Caco-2 (cell line): ENCODE results near the gene MT2A. TPM values are rescaled to one million over a fixed set of nuclear protein-coding genes. Genes with fewer than 3 reads are reported as not detected.

ENCODE experiments used
- BruUV-seq: library from RNA; stranded (reverse); fragments of 400-500 nt; replicated peaks from 2 replicates; lab custom pipeline; 2021; lab: Mats Ljungman, UMichigan
- CTCF ChIA-PET: fragments of 300-600 bp; sonication (Branson Sonifier 250); formaldehyde crosslinking; loops from one replicate; lab custom pipeline; 2022; ENCODE audit warnings: antibody characterized with exemption; lab: Charles Lee
- POLR2A ChIA-PET: fragments of 300-600 bp; sonication (Branson Sonifier 250); formaldehyde crosslinking; loops from one replicate; lab custom pipeline; 2022; ENCODE audit warnings: antibody characterized with exemption; lab: Charles Lee
- DNase-seq, 2 experiments: peaks; one replicate each; pipeline versions ENCODE4 v3.0.0 to v3.0.0-alpha.2; 2020 to 2022
- H3K27me3 ChIP-seq: replicated peaks from 2 replicates; pipeline ENCODE4 v1.6.0; 2011; ENCODE audit warnings: low read length; ENCODE audit not compliant: control insufficient read depth, insufficient read depth
- H3K36me3 ChIP-seq: 2 replicates; pipeline ENCODE4 v1.5.1; 2011; ENCODE audit warnings: low read length; ENCODE audit not compliant: control insufficient read depth, insufficient read depth
- H3K4me1 ChIP-seq: fragments of 250-450 bp; sonication (Bioruptor Pico); 2 replicates; pipeline ENCODE4 v1.5.1; 2020; ENCODE audit warnings: mild to moderate bottlenecking
- H3K4me3 ChIP-seq: 2 replicates; pipeline ENCODE4 v1.5.1; 2011; ENCODE audit warnings: low read depth, mild to moderate bottlenecking, control low read depth, low read length
- H3K9me3 ChIP-seq: fragments of 250-450 bp; sonication (Bioruptor Pico); 2 replicates; pipeline ENCODE4 v1.5.1; 2020; ENCODE audit warnings: mild to moderate bottlenecking, moderate library complexity
- H3K27ac Mint-ChIP-seq: one replicate; pipeline ENCODE4 v1.8.0; 2022; ENCODE audit warnings: mixed read lengths; ENCODE audit not compliant: unreplicated experiment
- H3K27me3 Mint-ChIP-seq: one replicate; pipeline ENCODE4 v1.8.0; 2022; ENCODE audit warnings: mixed read lengths; ENCODE audit not compliant: insufficient read depth, unreplicated experiment
- H3K36me3 Mint-ChIP-seq: one replicate; pipeline ENCODE4 v1.8.0; 2022; ENCODE audit warnings: mild to moderate bottlenecking, mixed read lengths; ENCODE audit not compliant: insufficient read depth, unreplicated experiment
- H3K4me1 Mint-ChIP-seq: one replicate; pipeline ENCODE4 v1.8.0; 2022; ENCODE audit warnings: low read depth, mixed read lengths; ENCODE audit not compliant: unreplicated experiment
- H3K4me3 Mint-ChIP-seq: one replicate; pipeline ENCODE4 v1.8.0; 2022; ENCODE audit warnings: mild to moderate bottlenecking, moderate library complexity, mixed read lengths; ENCODE audit not compliant: unreplicated experiment
- H3K9me3 Mint-ChIP-seq: one replicate; pipeline ENCODE4 v1.8.0; 2022; ENCODE audit warnings: mixed read lengths; ENCODE audit not compliant: unreplicated experiment
- CTCF ChIP-seq, 2 experiments: fragments of 200-600 bp in 1 of 2; IDR thresholded peaks; 1 replicate in 1 of 2; 2 replicates in 1 of 2; pipeline versions ENCODE4 v1.5.1 to v1.8.0; 2011 to 2022; ENCODE audit warnings: antibody characterized with exemption in 1 of 2, control low read depth in 1 of 2, inconsistent platforms in 1 of 2, low read depth in 1 of 2, low read length in 1 of 2, mild to moderate bottlenecking in 1 of 2, moderate library complexity in 1 of 2; ENCODE audit not compliant: insufficient read depth in 1 of 2, severe bottlenecking in 1 of 2, unreplicated experiment in 1 of 2
- intact Hi-C: fragments of 100-400 bp; cut with micrococcal nuclease; formaldehyde crosslinking; loops from one replicate; pipeline ENCODE4 v1.10.0; 2022; ENCODE audit not compliant: unreplicated experiment
- total RNA-seq: library from RNA; stranded (reverse); gene quantifications from 2 replicates; pipeline ENCODE4 v1.2.3, GENCODE V29; 2022

Gene MT2A
- total RNA-seq, 1 experiment from 2014 or later = 10.5 TPM

GRCh38 chr16:56571525-56571924 is 36.9 kb upstream of the MT2A start:
- Mint-ChIP-seq H3K9me3 (peaks cover 25% of the 10 kb centered on the region), H3K36me3 (no peaks in the 10 kb centered on the region), H3K27ac (no peak overlapping the region), H3K4me3 (no peak overlapping the region), H3K27me3 (peaks cover 14% of the 10 kb centered on the region), H3K4me1 (no peaks in the 10 kb centered on the region)
- TF ChIP-seq CTCF (IDR thresholded peaks at IDR 0.05; ENCODE audit: insufficient read depth in 1 of 2, low read depth in 1 of 2, low read length in 1 of 2, severe bottlenecking in 1 of 2, unreplicated experiment in 1 of 2) = no peak
- H3K4me3 ChIP-seq = no peak overlapping the region
- no peaks in the 10 kb centered on the region; the same call in 1 of the 2 replicates for H3K27me3 ChIP-seq
- intact Hi-C loops = no loop called here
- peaks cover 9% of the 10 kb centered on the region; the same call in 1 of the 2 replicates for H3K9me3 ChIP-seq
- CTCF ChIA-PET = interaction anchor here (1.0 kb wide), 1 partner anchor 32 kb away, joined by 4 read pairs; no protein-coding TSS in a partner anchor
- no peaks in the 10 kb centered on the region for H3K36me3 ChIP-seq
- POLR2A ChIA-PET = no interaction called here
- no TSS peak for BruUV-seq
- no peaks in the 10 kb centered on the region for H3K4me1 ChIP-seq
- DNase-seq = no peak

GRCh38 chr16:56574625-56575024 is 33.8 kb upstream of the MT2A start:
- no peak overlapping the region for H3K4me3 ChIP-seq
- CTCF ChIA-PET = no interaction called here
- H3K4me1 ChIP-seq = no peaks in the 10 kb centered on the region
- no peaks in the 10 kb centered on the region for H3K36me3 ChIP-seq
- no peak for DNase-seq
- peaks cover 8% of the 10 kb centered on the region for H3K27me3 Mint-ChIP-seq
- no peak overlapping the region for H3K27ac Mint-ChIP-seq
- no peak overlapping the region for H3K4me3 Mint-ChIP-seq
- H3K27me3 ChIP-seq = no peaks in the 10 kb centered on the region; the same call in 1 of the 2 replicates
- intact Hi-C loops = no loop called here
- H3K9me3 ChIP-seq = peaks cover 9% of the 10 kb centered on the region; the same call in 1 of the 2 replicates
- POLR2A ChIA-PET = no interaction called here
- H3K9me3 Mint-ChIP-seq = peaks cover 25% of the 10 kb centered on the region
- no TSS peak for BruUV-seq
- H3K4me1 Mint-ChIP-seq = no peaks in the 10 kb centered on the region
- no peaks in the 10 kb centered on the region for H3K36me3 Mint-ChIP-seq
- no peak for TF ChIP-seq CTCF (IDR thresholded peaks at IDR 0.05; ENCODE audit: insufficient read depth in 1 of 2, low read depth in 1 of 2, low read length in 1 of 2, severe bottlenecking in 1 of 2, unreplicated experiment in 1 of 2)

GRCh38 chr16:56576585-56577299 is 31.6 kb upstream of the MT2A start:
- no peaks in the 10 kb centered on the region for H3K4me1 Mint-ChIP-seq
- Histone ChIP-seq H3K4me1 (no peaks in the 10 kb centered on the region), H3K9me3 (peaks cover 9% of the 10 kb centered on the region; the same call in 1 of the 2 replicates), H3K36me3 (no peaks in the 10 kb centered on the region), H3K27me3 (no peaks in the 10 kb centered on the region), H3K4me3 (no peak overlapping the region)
- CTCF ChIA-PET = interaction anchor here (0.8 to 1.4 kb wide), 4 partner anchors 8 to 125 kb away, joined by 3 to 10 read pairs (median 3); no protein-coding TSS in a partner anchor
- H3K27me3 Mint-ChIP-seq = peaks cover 8% of the 10 kb centered on the region
- DNase-seq = peak; percentile 84 to 85
- POLR2A ChIA-PET = no interaction called here
- H3K9me3 Mint-ChIP-seq = peaks cover 25% of the 10 kb centered on the region
- no TSS peak for BruUV-seq
- peak overlapping the region; percentile 18 for H3K27ac Mint-ChIP-seq
- no peaks in the 10 kb centered on the region for H3K36me3 Mint-ChIP-seq
- H3K4me3 Mint-ChIP-seq = no peak overlapping the region
- intact Hi-C loops = loop anchor here (1.0 to 2.0 kb wide), 3 partner anchors 24 to 212 kb away; no protein-coding TSS in a partner anchor
- peak; percentile 64 to 77 for TF ChIP-seq CTCF (IDR thresholded peaks at IDR 0.05; ENCODE audit: insufficient read depth in 1 of 2, low read depth in 1 of 2, low read length in 1 of 2, severe bottlenecking in 1 of 2, unreplicated experiment in 1 of 2)
